GM12874 (cell line): ENCODE results near the gene DPYSL4.

Experiments
- TF ChIP-seq, protein P1 (sequence below): IDR thresholded peaks from 2 replicates; pipeline ENCODE4 v1.5.1; 2011; ENCODE audit warnings: low read depth, mild to moderate bottlenecking, control low read depth, low read length, moderate library complexity; ENCODE audit not compliant: insufficient read depth

The DPYSL4 gene

DNA sequence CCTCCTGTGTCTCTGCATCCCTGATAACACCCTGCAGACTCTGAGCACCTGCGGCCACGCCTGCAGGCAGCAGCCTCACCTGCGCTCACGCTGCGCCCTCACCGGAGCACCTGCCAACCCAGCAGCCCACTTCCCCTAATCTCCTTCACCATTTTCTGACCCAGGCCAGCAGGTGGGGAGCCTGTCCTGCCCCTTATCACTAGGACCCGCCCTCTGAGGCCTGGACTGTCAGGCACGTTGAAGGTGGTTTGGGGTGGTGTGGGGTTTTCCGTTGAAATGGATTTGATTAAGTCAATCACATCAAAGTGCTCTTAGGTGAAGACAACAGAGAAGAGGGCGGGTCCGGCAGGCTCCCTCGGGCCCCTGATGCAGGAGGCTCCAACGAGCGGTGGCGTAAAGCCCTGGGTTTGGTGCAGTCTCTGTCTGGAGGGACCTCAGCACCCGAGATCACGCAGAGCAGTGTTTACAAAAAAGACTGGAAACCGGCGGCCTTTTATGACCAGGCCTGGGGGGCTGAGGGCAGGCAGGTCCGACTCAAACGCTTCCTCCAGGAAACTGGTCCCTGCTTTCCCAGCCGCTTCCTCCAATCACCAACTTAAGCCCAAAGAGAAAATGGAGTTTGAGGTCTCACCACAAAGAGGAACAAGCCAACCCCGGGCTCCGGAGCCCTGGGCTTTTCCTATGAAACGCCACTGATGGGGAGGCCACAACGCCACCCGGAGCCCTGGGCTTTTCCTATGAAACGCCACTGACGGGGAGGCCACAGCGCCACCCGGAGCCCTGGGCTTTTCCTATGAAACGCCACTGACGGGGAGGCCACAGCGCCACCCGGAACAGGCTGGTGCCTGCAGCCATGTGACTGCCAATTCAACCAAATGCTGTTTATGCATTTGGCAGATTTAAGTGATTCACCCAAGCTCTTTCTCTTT, 45.5 kb downstream of the DPYSL4 start:
- TF ChIP-seq, protein P1, sequence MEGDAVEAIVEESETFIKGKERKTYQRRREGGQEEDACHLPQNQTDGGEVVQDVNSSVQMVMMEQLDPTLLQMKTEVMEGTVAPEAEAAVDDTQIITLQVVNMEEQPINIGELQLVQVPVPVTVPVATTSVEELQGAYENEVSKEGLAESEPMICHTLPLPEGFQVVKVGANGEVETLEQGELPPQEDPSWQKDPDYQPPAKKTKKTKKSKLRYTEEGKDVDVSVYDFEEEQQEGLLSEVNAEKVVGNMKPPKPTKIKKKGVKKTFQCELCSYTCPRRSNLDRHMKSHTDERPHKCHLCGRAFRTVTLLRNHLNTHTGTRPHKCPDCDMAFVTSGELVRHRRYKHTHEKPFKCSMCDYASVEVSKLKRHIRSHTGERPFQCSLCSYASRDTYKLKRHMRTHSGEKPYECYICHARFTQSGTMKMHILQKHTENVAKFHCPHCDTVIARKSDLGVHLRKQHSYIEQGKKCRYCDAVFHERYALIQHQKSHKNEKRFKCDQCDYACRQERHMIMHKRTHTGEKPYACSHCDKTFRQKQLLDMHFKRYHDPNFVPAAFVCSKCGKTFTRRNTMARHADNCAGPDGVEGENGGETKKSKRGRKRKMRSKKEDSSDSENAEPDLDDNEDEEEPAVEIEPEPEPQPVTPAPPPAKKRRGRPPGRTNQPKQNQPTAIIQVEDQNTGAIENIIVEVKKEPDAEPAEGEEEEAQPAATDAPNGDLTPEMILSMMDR, result no peak

DNA sequence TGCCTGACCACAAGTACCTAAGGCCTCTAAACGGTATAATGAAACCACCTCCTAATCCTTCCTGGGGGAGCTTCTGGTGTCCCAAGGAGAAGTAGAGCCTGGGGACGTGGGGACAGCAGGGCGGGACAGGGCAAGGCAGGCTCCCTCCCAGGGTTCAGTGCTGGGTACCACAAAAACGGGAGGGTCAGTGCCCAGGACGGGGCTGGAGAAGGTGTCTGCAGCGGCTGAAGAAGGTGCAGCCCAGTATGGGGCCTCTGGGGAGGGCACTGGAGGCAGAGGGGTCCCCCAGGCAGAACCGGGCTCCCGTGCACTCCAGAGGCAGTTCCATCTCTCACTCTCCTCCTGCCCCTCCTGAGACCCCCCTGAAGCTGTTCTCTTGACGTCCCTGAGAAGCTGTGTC, 46.2 kb downstream of the DPYSL4 start:
- TF ChIP-seq, protein P1, result no peak

DNA sequence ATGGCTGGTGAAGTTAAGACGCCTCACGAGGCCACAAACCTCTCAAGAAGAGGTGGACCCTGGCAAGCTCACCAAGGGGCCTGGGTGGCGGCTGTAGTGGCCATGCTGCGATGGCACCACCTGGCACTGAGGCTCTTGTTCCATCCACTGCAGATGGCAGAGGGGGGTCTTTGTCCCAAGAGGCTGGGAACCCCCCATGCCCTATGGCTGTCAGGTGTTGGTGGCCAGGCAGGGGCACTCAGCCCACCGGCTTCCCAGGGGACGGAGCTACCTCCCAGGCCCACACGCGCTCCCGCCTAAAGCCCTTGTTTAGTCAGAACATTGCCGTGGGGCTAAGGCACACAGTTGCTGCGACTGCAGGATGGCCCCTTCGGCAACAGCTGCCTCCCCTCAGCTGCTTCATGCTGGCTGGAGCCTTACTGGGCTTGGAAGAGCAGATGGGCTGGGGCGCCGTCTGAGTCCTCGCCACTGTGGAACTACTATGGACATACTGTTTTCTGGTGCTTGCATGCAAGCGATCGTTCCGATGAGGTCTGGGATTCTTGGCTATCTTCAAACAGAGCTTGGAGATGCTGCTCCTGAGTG, 46.8 kb downstream of the DPYSL4 start:
- TF ChIP-seq, protein P1, result no peak

DNA sequence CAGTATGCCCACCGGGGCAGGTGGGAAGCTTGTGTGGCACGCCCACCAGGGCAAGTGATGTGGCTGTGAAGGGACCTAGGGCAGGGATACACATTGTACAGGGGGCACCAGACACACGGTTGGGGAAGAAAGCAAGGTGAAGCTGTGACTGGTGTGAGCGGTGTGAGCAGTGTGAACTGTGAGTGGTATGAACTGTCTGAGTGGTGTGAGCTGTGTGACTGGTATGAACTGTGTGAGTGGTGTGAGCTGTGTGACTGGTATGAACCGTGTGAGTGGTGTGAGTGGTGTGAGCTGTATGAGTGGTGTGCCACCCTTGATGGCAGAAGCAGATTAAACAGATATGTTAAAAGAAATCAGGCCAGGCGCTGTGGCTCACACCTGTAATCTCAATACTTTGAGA, 48.1 kb downstream of the DPYSL4 start:
- TF ChIP-seq, protein P1, result no peak

DNA sequence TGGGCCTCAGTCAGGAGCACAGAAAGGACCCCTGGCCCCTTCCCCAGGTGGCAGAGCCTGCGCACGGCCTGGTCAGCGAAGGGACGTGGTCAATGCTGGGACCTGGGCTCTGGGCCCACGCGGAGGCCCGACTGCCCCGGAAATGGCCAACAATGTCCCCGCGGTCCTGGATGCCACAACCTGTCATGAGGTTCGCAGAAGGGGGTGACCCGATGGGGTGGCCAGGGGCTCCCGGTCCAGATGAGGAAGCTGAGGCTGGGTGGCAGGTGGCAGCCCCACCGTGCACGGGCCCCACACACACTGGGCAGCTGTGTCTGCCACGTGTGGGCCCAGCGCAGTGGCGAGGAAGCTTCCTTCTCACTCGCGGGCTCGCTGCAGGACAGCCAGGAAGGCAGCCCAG, 49.4 kb downstream of the DPYSL4 start:
- TF ChIP-seq, protein P1, result no peak

DNA sequence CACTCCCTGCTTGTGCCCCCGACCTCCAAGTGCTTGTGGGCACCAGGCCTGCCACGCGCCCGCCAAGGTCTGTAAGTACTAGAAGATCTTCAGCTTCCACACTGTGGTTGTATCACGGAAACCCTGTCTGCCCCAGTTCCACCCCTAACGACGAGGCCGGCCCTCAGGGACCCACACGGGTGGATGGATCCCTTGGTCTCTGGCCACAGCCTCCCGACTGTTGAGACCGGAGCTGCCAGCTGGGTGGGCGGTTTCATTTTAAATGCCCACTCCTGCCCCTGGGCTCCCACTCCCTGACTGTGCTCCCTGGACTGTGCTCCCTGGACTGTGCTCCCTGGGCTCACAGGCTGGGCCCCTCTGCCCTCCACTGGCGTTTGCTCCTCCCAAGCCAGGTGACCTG, 50.1 kb downstream of the DPYSL4 start:
- TF ChIP-seq, protein P1, result no peak

DNA sequence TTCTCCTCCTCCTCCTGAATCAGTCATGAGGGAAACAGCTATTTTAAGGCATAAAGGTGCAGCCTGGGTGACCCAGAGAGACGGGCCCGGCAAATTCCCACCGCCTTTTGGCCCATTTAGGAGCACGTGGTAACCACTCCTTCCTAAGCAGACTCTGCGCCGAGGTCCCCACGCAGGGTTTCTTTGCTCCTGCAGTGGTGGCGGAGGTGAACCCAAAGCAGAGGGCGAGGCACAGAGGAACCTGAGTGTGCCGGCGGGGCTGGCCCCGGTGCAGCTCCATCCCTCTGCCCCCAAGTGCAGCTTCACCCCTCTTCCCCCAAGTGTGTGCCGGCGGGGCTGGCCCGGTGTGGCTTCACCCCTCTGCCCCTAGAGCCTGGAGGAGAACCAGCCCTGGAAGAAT, 50.6 kb downstream of the DPYSL4 start:
- TF ChIP-seq, protein P1, result no peak
